ENCODE measurements around the gene FAT1.

Gene FAT1, protein sequence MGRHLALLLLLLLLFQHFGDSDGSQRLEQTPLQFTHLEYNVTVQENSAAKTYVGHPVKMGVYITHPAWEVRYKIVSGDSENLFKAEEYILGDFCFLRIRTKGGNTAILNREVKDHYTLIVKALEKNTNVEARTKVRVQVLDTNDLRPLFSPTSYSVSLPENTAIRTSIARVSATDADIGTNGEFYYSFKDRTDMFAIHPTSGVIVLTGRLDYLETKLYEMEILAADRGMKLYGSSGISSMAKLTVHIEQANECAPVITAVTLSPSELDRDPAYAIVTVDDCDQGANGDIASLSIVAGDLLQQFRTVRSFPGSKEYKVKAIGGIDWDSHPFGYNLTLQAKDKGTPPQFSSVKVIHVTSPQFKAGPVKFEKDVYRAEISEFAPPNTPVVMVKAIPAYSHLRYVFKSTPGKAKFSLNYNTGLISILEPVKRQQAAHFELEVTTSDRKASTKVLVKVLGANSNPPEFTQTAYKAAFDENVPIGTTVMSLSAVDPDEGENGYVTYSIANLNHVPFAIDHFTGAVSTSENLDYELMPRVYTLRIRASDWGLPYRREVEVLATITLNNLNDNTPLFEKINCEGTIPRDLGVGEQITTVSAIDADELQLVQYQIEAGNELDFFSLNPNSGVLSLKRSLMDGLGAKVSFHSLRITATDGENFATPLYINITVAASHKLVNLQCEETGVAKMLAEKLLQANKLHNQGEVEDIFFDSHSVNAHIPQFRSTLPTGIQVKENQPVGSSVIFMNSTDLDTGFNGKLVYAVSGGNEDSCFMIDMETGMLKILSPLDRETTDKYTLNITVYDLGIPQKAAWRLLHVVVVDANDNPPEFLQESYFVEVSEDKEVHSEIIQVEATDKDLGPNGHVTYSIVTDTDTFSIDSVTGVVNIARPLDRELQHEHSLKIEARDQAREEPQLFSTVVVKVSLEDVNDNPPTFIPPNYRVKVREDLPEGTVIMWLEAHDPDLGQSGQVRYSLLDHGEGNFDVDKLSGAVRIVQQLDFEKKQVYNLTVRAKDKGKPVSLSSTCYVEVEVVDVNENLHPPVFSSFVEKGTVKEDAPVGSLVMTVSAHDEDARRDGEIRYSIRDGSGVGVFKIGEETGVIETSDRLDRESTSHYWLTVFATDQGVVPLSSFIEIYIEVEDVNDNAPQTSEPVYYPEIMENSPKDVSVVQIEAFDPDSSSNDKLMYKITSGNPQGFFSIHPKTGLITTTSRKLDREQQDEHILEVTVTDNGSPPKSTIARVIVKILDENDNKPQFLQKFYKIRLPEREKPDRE (N-terminal part only)

DNA sequence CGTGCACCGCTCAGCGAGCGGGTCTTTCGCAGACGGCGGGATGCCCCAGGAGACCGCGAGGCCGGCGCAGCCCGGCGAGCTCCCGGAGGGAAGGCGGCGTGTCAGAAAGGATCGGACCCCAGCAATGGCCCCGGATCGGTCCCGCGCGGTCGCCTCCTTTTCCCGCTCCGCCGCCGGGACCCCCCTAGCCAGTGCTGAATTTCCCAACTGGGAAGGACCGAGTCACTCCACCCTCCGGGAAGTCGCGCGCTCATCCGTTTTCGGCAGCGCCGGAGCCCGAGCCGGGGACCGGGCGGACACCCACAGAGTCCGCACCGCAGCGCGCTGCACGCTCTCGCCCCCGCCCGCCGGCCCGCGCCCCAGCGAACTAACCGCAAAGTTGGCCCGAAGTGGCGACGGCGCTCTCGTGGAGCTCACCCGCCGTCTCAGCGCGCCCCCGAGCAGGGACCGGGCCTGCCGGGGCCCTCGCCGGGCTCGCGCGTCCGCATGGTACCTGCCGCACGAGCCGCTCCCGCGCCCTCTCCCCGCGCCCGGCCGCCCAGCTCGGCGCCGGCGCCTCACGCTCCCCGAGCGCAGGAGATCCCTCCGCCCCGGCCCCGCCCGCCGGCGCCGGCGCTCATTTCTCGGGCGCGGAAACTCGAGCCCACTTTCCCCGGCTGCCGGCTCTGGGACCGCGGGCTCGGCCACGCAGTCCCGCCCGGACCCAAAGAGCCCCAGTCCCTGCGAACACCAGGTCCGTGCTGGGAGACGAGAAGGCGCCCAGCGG is at the start of gene FAT1:
Gene FAT1 (minus strand): TSS at position 565 of the 766 bp plus-strand sequence. CDS start 14,029 bp downstream, outside the sequence.
- H3K4me3 ChIP-seq (ENCODE audit: low read length): peak within 1 kb of the TSS; percentile 83
- H3K27ac ChIP-seq (ENCODE audit: low read length): peak within 1 kb of the TSS; percentile 57
- peaks cover 35% of the 10 kb centered on the region for H3K27me3 ChIP-seq (ENCODE audit: insufficient read depth, low read length)
- H3K36me3 ChIP-seq (ENCODE audit: insufficient read depth, low read depth, low read length): no peaks in the 10 kb centered on the region
- H3K9me3 ChIP-seq (ENCODE audit: insufficient read depth, low read depth, low read length): peaks cover 6% of the 10 kb centered on the region; the same call in 1 of the 2 replicates
- peaks cover 21% of the 10 kb centered on the region for H3K4me1 ChIP-seq (ENCODE audit: insufficient read depth, low read length)
- peak within 1 kb of the TSS; percentile 90 for H3K9ac ChIP-seq (ENCODE audit: low read depth, low read length)

DNA sequence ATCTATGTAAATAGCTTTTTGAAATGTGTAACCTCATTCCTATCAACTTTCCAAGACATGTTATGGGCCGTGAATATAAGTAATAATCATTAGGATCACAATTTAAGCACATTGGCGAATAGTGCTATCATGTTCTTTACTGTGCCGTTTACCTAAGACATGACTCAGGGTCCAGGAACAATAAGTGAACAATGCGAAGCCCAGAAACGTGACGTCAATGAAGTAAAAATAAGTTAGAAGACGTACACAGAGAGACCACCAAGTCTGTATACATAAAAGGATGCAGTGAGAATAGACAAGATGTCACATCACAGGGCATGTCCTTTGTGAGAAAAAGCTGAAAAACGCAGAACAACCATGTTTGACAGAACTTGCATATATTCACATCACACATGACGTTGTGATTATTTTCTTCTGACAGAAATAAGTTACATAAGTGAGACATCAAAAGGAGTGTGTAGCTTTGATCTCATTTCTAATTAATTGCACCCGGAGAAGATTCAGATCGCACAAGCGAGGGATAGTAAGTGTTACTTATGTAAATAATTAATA is 49.4 kb upstream of the FAT1 start:
- Histone ChIP-seq H3K4me1 (ENCODE audit: insufficient read depth, low read length) (no peaks in the 10 kb centered on the region), H3K9me3 (ENCODE audit: insufficient read depth, low read depth, low read length) (no peaks in the 10 kb centered on the region), H3K4me3 (ENCODE audit: low read length) (no peak overlapping the region), H3K36me3 (ENCODE audit: insufficient read depth, low read depth, low read length) (no peaks in the 10 kb centered on the region), H3K27ac (ENCODE audit: low read length) (no peak overlapping the region), H3K27me3 (ENCODE audit: insufficient read depth, low read length) (no peaks in the 10 kb centered on the region), H3K9ac (ENCODE audit: low read depth, low read length) (no peak overlapping the region)

DNA sequence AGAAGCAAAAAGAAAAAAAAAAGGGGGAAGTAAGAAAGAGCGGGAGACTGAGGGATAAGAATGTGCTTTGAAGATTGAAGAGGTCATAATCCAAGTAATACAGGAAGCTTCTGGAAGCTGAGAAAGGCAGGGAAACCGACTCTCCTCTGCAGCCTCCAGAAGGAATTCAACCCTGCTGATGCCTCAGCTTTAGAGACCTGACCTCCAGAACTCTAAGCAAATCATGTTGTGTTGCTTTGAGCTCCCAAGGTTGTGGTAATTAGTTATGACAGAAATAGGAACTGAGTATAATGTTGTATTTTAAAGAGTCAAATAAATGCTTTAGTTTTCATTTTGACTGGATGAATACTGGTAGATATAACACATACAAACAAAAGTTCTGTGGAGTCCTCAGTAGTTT is 48.0 kb upstream of the FAT1 start:
- H3K9ac ChIP-seq (ENCODE audit: low read depth, low read length): no peak overlapping the region

DNA sequence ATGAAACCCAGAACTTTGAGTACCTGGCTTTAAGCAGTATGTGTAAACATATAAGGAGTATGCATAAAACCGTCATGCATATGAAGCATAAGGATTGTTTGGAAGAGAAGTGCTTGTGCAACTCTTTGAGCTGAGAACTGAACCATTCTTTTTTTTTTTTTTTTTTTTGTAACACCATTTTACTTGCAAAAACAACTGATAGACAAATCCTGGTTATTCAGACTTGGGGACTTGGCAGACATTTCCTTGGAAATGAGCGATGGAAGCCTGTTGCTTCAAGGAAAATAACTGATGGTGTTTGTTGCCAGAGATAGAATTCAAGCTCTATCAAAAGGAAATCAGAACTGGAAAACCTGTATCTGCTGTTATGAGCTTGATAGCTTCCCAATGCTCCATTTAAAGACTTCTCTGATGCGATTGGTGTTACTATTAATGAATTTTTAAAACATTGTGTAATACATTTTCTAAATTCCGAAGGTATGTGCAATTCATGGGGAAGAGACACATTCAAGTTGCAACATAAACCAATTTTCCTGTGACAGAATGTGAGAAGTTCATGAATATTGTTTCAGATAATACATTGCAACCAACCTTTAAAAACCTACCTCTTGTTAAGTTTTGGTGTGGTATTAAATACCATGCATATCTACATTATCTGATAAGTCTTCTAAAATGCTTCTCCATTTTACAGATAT is 47.0 kb upstream of the FAT1 start:
- H3K27me3 ChIP-seq (ENCODE audit: insufficient read depth, low read length): no peaks in the 10 kb centered on the region
- no peak overlapping the region for H3K9ac ChIP-seq (ENCODE audit: low read depth, low read length)
- no peak overlapping the region for H3K27ac ChIP-seq (ENCODE audit: low read length)

More for the DNA sequence above, 48.0 kb upstream of the FAT1 start:
- H3K9me3 ChIP-seq (ENCODE audit: insufficient read depth, low read depth, low read length): no peaks in the 10 kb centered on the region
- no peaks in the 10 kb centered on the region for H3K4me1 ChIP-seq (ENCODE audit: insufficient read depth, low read length)
- no peak overlapping the region for H3K4me3 ChIP-seq (ENCODE audit: low read length)
- H3K36me3 ChIP-seq (ENCODE audit: insufficient read depth, low read depth, low read length): no peaks in the 10 kb centered on the region
- H3K27me3 ChIP-seq (ENCODE audit: insufficient read depth, low read length): no peaks in the 10 kb centered on the region
- no peak overlapping the region for H3K27ac ChIP-seq (ENCODE audit: low read length)

DNA sequence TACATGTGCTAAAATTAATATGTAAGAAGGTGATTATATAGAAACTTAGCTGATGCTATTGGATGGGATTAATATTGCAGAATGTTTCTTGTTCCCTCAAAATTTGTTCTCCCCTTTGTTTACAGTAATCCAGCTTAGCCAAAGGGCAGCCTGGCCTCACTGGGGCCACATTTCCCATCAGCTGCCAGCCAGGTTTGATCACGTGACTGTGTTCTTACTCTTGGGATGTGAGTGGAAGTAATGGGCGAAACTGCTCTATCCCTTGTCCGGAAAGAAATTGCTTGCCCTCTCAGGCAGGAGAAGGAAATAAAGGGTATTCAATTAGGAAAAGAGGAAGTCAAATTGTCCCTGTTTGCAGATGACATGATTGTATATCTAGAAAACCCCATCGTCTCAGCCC is 44.1 kb upstream of the FAT1 start:
- Histone ChIP-seq H3K4me3 (ENCODE audit: low read length) (no peak overlapping the region), H3K27ac (ENCODE audit: low read length) (no peak overlapping the region), H3K9ac (ENCODE audit: low read depth, low read length) (no peak overlapping the region), H3K9me3 (ENCODE audit: insufficient read depth, low read depth, low read length) (no peaks in the 10 kb centered on the region), H3K27me3 (ENCODE audit: insufficient read depth, low read length) (no peaks in the 10 kb centered on the region), H3K36me3 (ENCODE audit: insufficient read depth, low read depth, low read length) (no peaks in the 10 kb centered on the region), H3K4me1 (ENCODE audit: insufficient read depth, low read length) (no peaks in the 10 kb centered on the region)

More for the DNA sequence above, 47.0 kb upstream of the FAT1 start:
- H3K9me3 ChIP-seq (ENCODE audit: insufficient read depth, low read depth, low read length): no peaks in the 10 kb centered on the region
- H3K36me3 ChIP-seq (ENCODE audit: insufficient read depth, low read depth, low read length): no peaks in the 10 kb centered on the region
- no peak overlapping the region for H3K4me3 ChIP-seq (ENCODE audit: low read length)
- no peaks in the 10 kb centered on the region for H3K4me1 ChIP-seq (ENCODE audit: insufficient read depth, low read length)

DNA sequence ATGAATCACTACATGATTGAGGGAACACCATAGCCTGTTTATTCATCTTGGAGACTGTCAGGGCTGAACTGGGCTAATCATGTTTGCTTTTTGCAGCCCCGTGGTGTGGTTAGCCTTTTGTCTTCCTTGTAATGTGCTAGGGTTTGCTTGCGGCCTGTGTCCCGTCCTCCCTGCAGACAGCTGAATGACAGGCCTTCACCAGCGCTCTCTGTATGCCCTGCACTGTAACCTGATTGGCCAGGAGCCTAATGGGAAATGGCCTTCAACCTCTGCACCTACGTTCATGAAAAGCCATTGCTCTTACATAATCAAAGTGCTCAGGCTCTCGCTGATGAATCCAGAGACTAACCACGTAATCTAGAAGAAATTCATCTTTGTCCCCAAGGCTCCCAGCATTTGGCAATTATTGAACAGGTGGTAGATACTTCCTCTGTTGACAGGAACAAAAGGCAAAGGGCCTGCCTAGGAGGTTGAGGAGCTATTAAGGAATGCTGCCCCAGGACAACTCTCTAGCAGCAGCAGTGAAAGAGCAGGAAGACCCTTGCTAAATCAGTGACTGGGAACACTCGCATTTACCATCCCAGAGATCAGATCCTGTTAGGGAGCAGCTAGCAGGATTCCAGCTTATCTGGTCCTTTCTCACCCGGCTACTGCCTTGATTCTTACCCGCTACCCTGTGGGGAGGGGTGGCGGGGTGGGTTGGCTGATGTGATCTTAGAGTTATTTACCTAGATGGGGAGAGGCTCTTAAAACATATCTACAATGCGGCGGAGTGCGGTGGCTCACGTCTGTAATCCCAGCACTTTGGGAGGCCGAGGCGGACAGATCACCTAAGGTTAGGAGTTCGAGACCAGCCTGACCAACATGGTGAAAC is 42.3 kb upstream of the FAT1 start:
- no peaks in the 10 kb centered on the region for H3K36me3 ChIP-seq (ENCODE audit: insufficient read depth, low read depth, low read length)
- no peak overlapping the region for H3K4me3 ChIP-seq (ENCODE audit: low read length)
- H3K27ac ChIP-seq (ENCODE audit: low read length): no peak overlapping the region
- no peak overlapping the region for H3K9ac ChIP-seq (ENCODE audit: low read depth, low read length)
- no peaks in the 10 kb centered on the region for H3K9me3 ChIP-seq (ENCODE audit: insufficient read depth, low read depth, low read length)
- H3K27me3 ChIP-seq (ENCODE audit: insufficient read depth, low read length): no peaks in the 10 kb centered on the region
- H3K4me1 ChIP-seq (ENCODE audit: insufficient read depth, low read length): no peaks in the 10 kb centered on the region

DNA sequence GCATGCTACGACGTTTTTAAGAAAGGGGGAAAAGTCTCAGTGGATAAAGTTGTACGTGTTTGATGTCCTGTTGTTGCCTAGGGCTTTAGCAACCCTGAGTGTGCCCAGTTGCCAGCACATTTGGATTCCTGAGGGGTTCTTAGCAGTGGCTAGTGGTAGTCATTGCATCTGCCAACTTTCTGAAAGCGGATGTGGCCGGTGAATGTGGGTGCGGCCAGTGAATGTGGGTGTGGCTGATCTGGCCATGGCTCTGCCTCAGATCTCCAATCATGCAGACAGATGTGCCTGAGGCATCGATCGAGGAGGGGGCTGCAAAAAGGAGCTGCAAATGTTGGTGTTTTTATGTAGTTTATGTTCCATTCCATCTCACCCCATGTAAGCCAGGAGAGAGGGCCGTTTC is 41.5 kb upstream of the FAT1 start:
- no peaks in the 10 kb centered on the region for H3K4me1 ChIP-seq (ENCODE audit: insufficient read depth, low read length)
- H3K36me3 ChIP-seq (ENCODE audit: insufficient read depth, low read depth, low read length): no peaks in the 10 kb centered on the region
- H3K9me3 ChIP-seq (ENCODE audit: insufficient read depth, low read depth, low read length): no peaks in the 10 kb centered on the region
- H3K27me3 ChIP-seq (ENCODE audit: insufficient read depth, low read length): no peaks in the 10 kb centered on the region
- no peak overlapping the region for H3K9ac ChIP-seq (ENCODE audit: low read depth, low read length)
- no peak overlapping the region for H3K27ac ChIP-seq (ENCODE audit: low read length)
- no peak overlapping the region for H3K4me3 ChIP-seq (ENCODE audit: low read length)

DNA sequence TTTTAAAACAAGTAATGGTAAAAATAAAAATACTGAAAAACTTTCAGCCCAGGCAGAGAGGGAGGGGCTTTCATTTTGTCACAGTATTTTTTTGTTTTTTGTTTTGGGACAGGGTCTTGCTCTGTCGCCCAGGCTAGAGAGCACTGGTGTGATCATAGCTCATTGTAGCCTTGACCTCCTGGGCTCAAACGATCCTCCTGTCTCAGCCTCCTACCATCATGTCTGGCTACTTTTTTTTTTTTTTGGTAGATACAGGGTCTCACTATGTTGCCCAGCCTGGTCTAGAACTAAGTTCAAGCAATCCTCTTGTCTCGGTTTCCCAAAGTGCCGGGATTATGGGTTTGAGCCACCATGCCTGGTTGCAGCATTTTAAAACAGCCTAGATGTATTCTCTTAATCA is 40.8 kb upstream of the FAT1 start:
- no peaks in the 10 kb centered on the region for H3K9me3 ChIP-seq (ENCODE audit: insufficient read depth, low read depth, low read length)
- no peaks in the 10 kb centered on the region for H3K4me1 ChIP-seq (ENCODE audit: insufficient read depth, low read length)
- H3K4me3 ChIP-seq (ENCODE audit: low read length): no peak overlapping the region
- no peak overlapping the region for H3K27ac ChIP-seq (ENCODE audit: low read length)
- H3K9ac ChIP-seq (ENCODE audit: low read depth, low read length): no peak overlapping the region
- H3K27me3 ChIP-seq (ENCODE audit: insufficient read depth, low read length): no peaks in the 10 kb centered on the region
- no peaks in the 10 kb centered on the region for H3K36me3 ChIP-seq (ENCODE audit: insufficient read depth, low read depth, low read length)

DNA sequence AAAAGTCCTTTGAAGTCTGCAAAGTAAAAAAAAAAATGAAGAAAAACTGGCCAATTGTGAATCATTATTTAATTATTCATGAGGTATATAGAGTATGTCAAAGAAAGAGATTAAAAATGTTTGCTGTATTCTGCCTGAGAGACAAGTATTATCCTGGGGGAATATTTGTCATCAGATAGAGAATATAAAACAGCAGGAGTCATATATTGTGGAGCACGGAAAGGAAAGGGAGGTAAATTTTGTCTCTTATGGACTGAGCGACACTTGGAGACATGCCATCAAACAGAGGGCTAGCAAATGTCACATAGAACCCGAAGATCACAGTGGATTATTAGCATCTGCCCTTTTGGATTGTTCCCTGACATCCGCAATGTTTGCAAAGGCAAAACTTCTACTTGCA is 39.2 kb upstream of the FAT1 start:
- H3K9me3 ChIP-seq (ENCODE audit: insufficient read depth, low read depth, low read length): no peaks in the 10 kb centered on the region
- H3K36me3 ChIP-seq (ENCODE audit: insufficient read depth, low read depth, low read length): no peaks in the 10 kb centered on the region
- H3K4me3 ChIP-seq (ENCODE audit: low read length): no peak overlapping the region
- H3K4me1 ChIP-seq (ENCODE audit: insufficient read depth, low read length): no peaks in the 10 kb centered on the region
- H3K9ac ChIP-seq (ENCODE audit: low read depth, low read length): no peak overlapping the region
- no peaks in the 10 kb centered on the region for H3K27me3 ChIP-seq (ENCODE audit: insufficient read depth, low read length)
- no peak overlapping the region for H3K27ac ChIP-seq (ENCODE audit: low read length)

DNA sequence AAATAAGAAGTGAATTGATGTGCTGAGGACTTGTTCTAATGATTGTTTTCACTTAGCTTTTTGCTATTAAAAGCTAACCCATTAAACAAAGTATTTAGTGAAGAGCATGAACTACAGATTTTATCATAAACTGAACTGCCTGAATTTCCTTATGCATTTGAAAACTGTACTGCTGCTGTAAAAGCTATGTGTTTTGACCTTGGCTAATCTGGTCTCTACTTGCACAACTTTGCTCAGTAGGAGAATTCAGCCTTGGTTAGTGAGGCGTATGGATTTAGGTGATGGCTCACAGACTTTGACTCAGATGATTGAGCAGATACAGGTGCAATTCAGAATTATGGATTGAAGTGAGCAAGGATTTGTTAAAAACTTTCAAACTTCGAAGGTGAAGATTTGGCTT is 38.7 kb upstream of the FAT1 start:
- H3K36me3 ChIP-seq (ENCODE audit: insufficient read depth, low read depth, low read length): no peaks in the 10 kb centered on the region
- no peak overlapping the region for H3K9ac ChIP-seq (ENCODE audit: low read depth, low read length)
- H3K9me3 ChIP-seq (ENCODE audit: insufficient read depth, low read depth, low read length): no peaks in the 10 kb centered on the region
- H3K27me3 ChIP-seq (ENCODE audit: insufficient read depth, low read length): no peaks in the 10 kb centered on the region
- no peak overlapping the region for H3K27ac ChIP-seq (ENCODE audit: low read length)
- no peaks in the 10 kb centered on the region for H3K4me1 ChIP-seq (ENCODE audit: insufficient read depth, low read length)
- no peak overlapping the region for H3K4me3 ChIP-seq (ENCODE audit: low read length)

Measured in iPS-20b (cell line).